GM19023 (cell line): ENCODE results near the gene EEF1AKMT2.
"Not testable (repeated sequence)": the region's sequence is repeated elsewhere in the genome, so short reads cannot be mapped to it uniquely, and the experiment has no call there.

Source experiments
- ATAC-seq: cut with Tn5 transposase; IDR thresholded peaks from one replicate; pipeline ENCODE4 v1.9.1; 2021; ENCODE audit warnings: mild to moderate bottlenecking, moderate library complexity; ENCODE audit not compliant: unreplicated experiment

EEF1AKMT2 gene

GRCh38 chr10:124791547-124792348, at the start of gene EEF1AKMT2:
TSS of gene EEF1AKMT2 (minus strand) at chr10:124791887. CDS start at chr10:124791833, 54 bp downstream.
- peak; percentile 87 for ATAC-seq

- ATAC-seq, result no peak
Measured at GRCh38 chr10:124837687-124838086, 46.0 kb upstream of the EEF1AKMT2 start.

- no peak for ATAC-seq
Measured at GRCh38 chr10:124831116-124831515, 39.4 kb upstream of the EEF1AKMT2 start.

GRCh38 chr10:124830445-124830844, 38.8 kb upstream of the EEF1AKMT2 start:
- no peak for ATAC-seq

- ATAC-seq, result no peak
Measured at GRCh38 chr10:124829447-124830115, 37.9 kb upstream of the EEF1AKMT2 start.

GRCh38 chr10:124827474-124827873, 35.8 kb upstream of the EEF1AKMT2 start:
- ATAC-seq, result no peak

GRCh38 chr10:124826262-124826661, 34.6 kb upstream of the EEF1AKMT2 start:
- no peak for ATAC-seq

GRCh38 chr10:124825702-124826101, 34.0 kb upstream of the EEF1AKMT2 start:
- ATAC-seq, result no peak

GRCh38 chr10:124824932-124825331, 33.2 kb upstream of the EEF1AKMT2 start:
- not testable (repeated sequence) for ATAC-seq

- ATAC-seq, result no peak
Measured at GRCh38 chr10:124824507-124824906, 32.8 kb upstream of the EEF1AKMT2 start.

GRCh38 chr10:124821520-124821919, 29.8 kb upstream of the EEF1AKMT2 start:
- no peak for ATAC-seq

GRCh38 chr10:124820121-124820520, 28.4 kb upstream of the EEF1AKMT2 start:
- ATAC-seq, result no peak

GRCh38 chr10:124802313-124802675, 10.6 kb upstream of the EEF1AKMT2 start:
- peak; percentile 34 for ATAC-seq

- ATAC-seq, result no peak
Measured at GRCh38 chr10:124799211-124799610, 7.5 kb upstream of the EEF1AKMT2 start.

- no peak for ATAC-seq
Measured at GRCh38 chr10:124798781-124799180, 7.1 kb upstream of the EEF1AKMT2 start.

- ATAC-seq, result no peak
Measured at GRCh38 chr10:124798364-124798763, 6.7 kb upstream of the EEF1AKMT2 start.

GRCh38 chr10:124792998-124793352, 1.3 kb upstream of the EEF1AKMT2 start:
- no peak for ATAC-seq

- not testable (repeated sequence) for ATAC-seq
Measured at GRCh38 chr10:124782900-124783299, 8.8 kb downstream of the EEF1AKMT2 start.

- no peak for ATAC-seq
Measured at GRCh38 chr10:124768791-124769190, 22.9 kb downstream of the EEF1AKMT2 start.

- no peak for ATAC-seq
Measured at GRCh38 chr10:124765256-124765655, 26.4 kb downstream of the EEF1AKMT2 start.

GRCh38 chr10:124763267-124763666, 28.4 kb downstream of the EEF1AKMT2 start:
- ATAC-seq, result no peak

GRCh38 chr10:124762281-124762680, 29.4 kb downstream of the EEF1AKMT2 start:
- no peak for ATAC-seq
